Astrocyte (in vitro differentiated cells and primary cell): ENCODE data around the gene CHST11.

Experiments used
- CTCF ChIP-seq: IDR thresholded peaks from 2 replicates; pipeline ENCODE4 v1.5.1; 2011; ENCODE audit warnings: low read depth, mild to moderate bottlenecking, inconsistent platforms, low read length, moderate library complexity; ENCODE audit not compliant: insufficient read depth
- EZH2 ChIP-seq: IDR thresholded peaks from 2 replicates; pipeline ENCODE4 v1.6.1; 2012; ENCODE audit warnings: mild to moderate bottlenecking, low read length, inconsistent platforms; ENCODE audit not compliant: insufficient read depth

- no peak for TF ChIP-seq CTCF
- no peak for TF ChIP-seq EZH2
These were observed 243.6 kb downstream of the CHST11 start for GRCh38 chr12:104700324-104700723.
